ENCODE measurements around the gene ZSWIM9. TPM values are rescaled to one million over a fixed set of nuclear protein-coding genes. Genes with fewer than 3 reads are reported as not detected.

The ZSWIM9 gene
- total and polyA plus RNA-seq, 2 donors (not counting 3 experiments of a cell fraction or from before 2014, with no cell fraction given): 1.0 to 8.6 TPM

GRCh38 chr19:48149430-48149829, 21.1 kb upstream of the ZSWIM9 start:
- Histone ChIP-seq H3K9ac (replicated peaks; ENCODE audit: extremely low read depth, insufficient read depth, low read length) (no peak overlapping the region), H3K27me3 (ENCODE audit: control insufficient read depth in 2 of 2, insufficient read depth in 2 of 2, low read length in 2 of 2) (no peaks in the 10 kb centered on the region), H3K4me1 (ENCODE audit: control insufficient read depth, extremely low read depth, insufficient read depth, low read length) (peaks cover 18% of the 10 kb centered on the region), H4K20me1 (replicated peaks; ENCODE audit: control insufficient read depth, extremely low read depth, insufficient read depth, low read length) (no peaks in the 10 kb centered on the region), H3K36me3 (ENCODE audit: control insufficient read depth in 2 of 2, extremely low read depth in 1 of 2, insufficient read depth in 2 of 2, low read length in 2 of 2) (peaks cover 0 to 2% of the 10 kb centered on the region in 2 experiments), H3K9me3 (replicated peaks; ENCODE audit: control insufficient read depth, insufficient read depth, low read length) (no peaks in the 10 kb centered on the region), H3K27ac (ENCODE audit: insufficient read depth, low read depth, low read length) (no peak overlapping the region), H3K4me3 (replicated peaks in 1 of 3; ENCODE audit: insufficient read depth in 1 of 3, low read depth in 1 of 3, low read length in 3 of 3) (no peak overlapping the region), H3K9me1 (replicated peaks; ENCODE audit: control insufficient read depth, extremely low read depth, insufficient read depth, low read length) (no peaks in the 10 kb centered on the region), H3K79me2 (ENCODE audit: control insufficient read depth, insufficient read depth, low read length) (no peaks in the 10 kb centered on the region), H3K4me2 (ENCODE audit: insufficient read depth, low read length) (no peak overlapping the region), H2AFZ (ENCODE audit: low read depth, low read length) (no peak overlapping the region)
- BruUV-seq (replicated peaks): no TSS peak
- dilution Hi-C loops (cut with MboI; ENCODE audit: extremely low pct_ligation_motif_present, low sequenced_read_pairs): no loop called here
- POLR2A ChIA-PET: no interaction called here
- intact Hi-C loops (cut with micrococcal nuclease): no loop called here
- DNase-seq (ENCODE audit: low read depth, low spot score) (no peak), FAIRE-seq (no peak)
- TF ChIP-seq JUN (IDR thresholded peaks at IDR 0.05; ENCODE audit: borderline replicate concordance, insufficient read depth, insufficient read length, low read depth) (no peak), MYC (IDR thresholded peaks at IDR 0.05; ENCODE audit: low read depth, low read length) (no peak), EZH2 (IDR thresholded peaks at IDR 0.05; ENCODE audit: borderline replicate concordance, low read depth, low read length, severe bottlenecking) (no peak), MAX (IDR thresholded peaks at IDR 0.05; ENCODE audit: insufficient read depth, insufficient read length) (no peak), POLR2AphosphoS5 (IDR thresholded peaks at IDR 0.05; ENCODE audit: insufficient read depth, low read depth, low read length) (no peak), POLR2A (IDR thresholded peaks at IDR 0.05; ENCODE audit: low read depth, low read length) (no peak), FOS (IDR thresholded peaks at IDR 0.05; ENCODE audit: borderline replicate concordance, insufficient read depth, low read length) (no peak), GATA2 (IDR thresholded peaks at IDR 0.05; ENCODE audit: insufficient read depth, insufficient read length, low read depth, low read length) (no peak), CTCF (IDR thresholded peaks at IDR 0.05; ENCODE audit: extremely low read depth in 1 of 2, insufficient read depth in 1 of 2, low read depth in 1 of 2, low read length in 2 of 2) (no peak)
- CTCF ChIA-PET: interaction anchor here (0.9 to 5.9 kb wide), 4 partner anchors 23 to 186 kb away, joined by 3 to 229 read pairs (median 4); partner anchors contain the start of gene PLA2G4C

Measured in endothelial cell of umbilical vein (primary cell).